ENCODE data around the gene TMIGD1. TPM values are rescaled to one million over a fixed set of nuclear protein-coding genes. Genes with fewer than 3 reads are reported as not detected.

Gene TMIGD1
- total and polyA plus RNA-seq, 2 experiments from 2014 or later = not detected

- H3K4me1 ChIP-seq (ENCODE audit: low read depth) = no peaks in the 10 kb centered on the region
- TF ChIP-seq CTCF (IDR thresholded peaks at IDR 0.05; ENCODE audit: low read depth, low read length) = no peak
- DNase-seq (ENCODE audit: low read depth in 1 of 2, low spot score in 1 of 2) = no peak
- H3K27ac ChIP-seq = no peak overlapping the region
- no peak overlapping the region for H3K4me3 ChIP-seq
- peaks cover 2% of the 10 kb centered on the region for H3K27me3 ChIP-seq
- no peaks in the 10 kb centered on the region for H3K9me3 ChIP-seq (ENCODE audit: low read depth)
- no peaks in the 10 kb centered on the region for H3K36me3 ChIP-seq
These were observed 564 bp upstream of the TMIGD1 start for GRCh38 chr17:30334421-30334820.

GRCh38 chr17:30332057-30332542 lies 1.8 kb downstream of the TMIGD1 start:
- no peaks in the 10 kb centered on the region for H3K36me3 ChIP-seq
- DNase-seq (ENCODE audit: low read depth in 1 of 2, low spot score in 1 of 2) = peak in 1 of 2 donors; percentile 45

GRCh38 chr17:30326809-30327208 lies 7.0 kb downstream of the TMIGD1 start:
- no peak overlapping the region for H3K4me3 ChIP-seq
- no peak for DNase-seq (ENCODE audit: low read depth in 1 of 2, low spot score in 1 of 2)
- H3K27me3 ChIP-seq = peaks cover 7% of the 10 kb centered on the region
- no peaks in the 10 kb centered on the region for H3K36me3 ChIP-seq
- no peaks in the 10 kb centered on the region for H3K4me1 ChIP-seq (ENCODE audit: low read depth)
- H3K9me3 ChIP-seq (ENCODE audit: low read depth) = no peaks in the 10 kb centered on the region
- no peak overlapping the region for H3K27ac ChIP-seq
- no peak for TF ChIP-seq CTCF (IDR thresholded peaks at IDR 0.05; ENCODE audit: low read depth, low read length)

More at GRCh38 chr17:30332057-30332542, 1.8 kb downstream of the TMIGD1 start:
- H3K4me1 ChIP-seq (ENCODE audit: low read depth) = no peaks in the 10 kb centered on the region
- peaks cover 5% of the 10 kb centered on the region for H3K27me3 ChIP-seq
- H3K9me3 ChIP-seq (ENCODE audit: low read depth) = no peaks in the 10 kb centered on the region
- H3K27ac ChIP-seq = no peak overlapping the region
- no peak for TF ChIP-seq CTCF (IDR thresholded peaks at IDR 0.05; ENCODE audit: low read depth, low read length)
- H3K4me3 ChIP-seq = no peak overlapping the region

- Histone ChIP-seq H3K9me3 (ENCODE audit: low read depth) (no peaks in the 10 kb centered on the region), H3K27me3 (peaks cover 7% of the 10 kb centered on the region), H3K4me1 (ENCODE audit: low read depth) (no peaks in the 10 kb centered on the region), H3K4me3 (no peak overlapping the region), H3K36me3 (no peaks in the 10 kb centered on the region), H3K27ac (no peak overlapping the region)
- DNase-seq (ENCODE audit: low read depth in 1 of 2, low spot score in 1 of 2) = no peak
- no peak for TF ChIP-seq CTCF (IDR thresholded peaks at IDR 0.05; ENCODE audit: low read depth, low read length)
These were observed 9.1 kb downstream of the TMIGD1 start for GRCh38 chr17:30324723-30325122.

- Histone ChIP-seq H3K27me3 (peaks cover 2% of the 10 kb centered on the region), H3K4me1 (ENCODE audit: low read depth) (no peaks in the 10 kb centered on the region), H3K4me3 (no peak overlapping the region), H3K36me3 (no peaks in the 10 kb centered on the region), H3K27ac (no peak overlapping the region), H3K9me3 (ENCODE audit: low read depth) (no peaks in the 10 kb centered on the region)
- TF ChIP-seq CTCF (IDR thresholded peaks at IDR 0.05; ENCODE audit: low read depth, low read length) = no peak
- DNase-seq (ENCODE audit: low read depth in 1 of 2, low spot score in 1 of 2) = peak in 1 of 2 donors; percentile 84
These were observed 9.9 kb downstream of the TMIGD1 start for GRCh38 chr17:30323895-30324319.

Data from cardiac muscle cell (in vitro differentiated cells and primary cell).